SU-DHL-6 (cell line): ENCODE results near the gene COPZ1.

Experiments
- H2AFZ ChIP-seq: fragments of 200-600 bp; sonication (generic); 2 replicates; pipeline ENCODE4 v1.6.1; 2014; ENCODE audit warnings: low read depth, mild to moderate bottlenecking, moderate library complexity, mixed read lengths, antibody characterized with exemption, low read length; ENCODE audit not compliant: severe bottlenecking
- H3F3A ChIP-seq: fragments of 200-600 bp; shearing (Covaris generic); 2 replicates; pipeline ENCODE4 v1.6.0; 2016; ENCODE audit warnings: antibody characterized with exemption, mild to moderate bottlenecking; ENCODE audit not compliant: insufficient read depth
- H3K27ac ChIP-seq: fragments of 200-600 bp; sonication (generic); 2 replicates; pipeline ENCODE4 v1.5.1; 2016; ENCODE audit warnings: low read depth, mild to moderate bottlenecking, low read length, moderate library complexity, mixed read lengths
- H3K27me3 ChIP-seq: fragments of 200-600 bp; sonication (generic), shearing (Covaris generic); 2 replicates; pipeline ENCODE4 v1.6.0; 2014; ENCODE audit warnings: mild to moderate bottlenecking, low read length
- H3K36me3 ChIP-seq: fragments of 200-600 bp; sonication (generic); 2 replicates; pipeline ENCODE4 v1.6.1; 2014; ENCODE audit warnings: mild to moderate bottlenecking, low read length, mixed read lengths
- H3K4me2 ChIP-seq: fragments of 300-600, 200-600 bp; shearing (Covaris generic), sonication (generic); 2 replicates; pipeline ENCODE4 v1.6.0; 2014; ENCODE audit warnings: low read length, low read depth, mild to moderate bottlenecking; ENCODE audit not compliant: poor library complexity, severe bottlenecking
- H3K4me3 ChIP-seq: fragments of 200-600 bp; sonication (generic); 2 replicates; pipeline ENCODE4 v1.5.1; 2014; ENCODE audit warnings: antibody characterized with exemption, low read length, mild to moderate bottlenecking, mixed read lengths; ENCODE audit not compliant: insufficient read depth, poor library complexity, severe bottlenecking
- H3K79me2 ChIP-seq: fragments of 200-600 bp; sonication (generic); 2 replicates; pipeline ENCODE4 v1.6.1; 2014; ENCODE audit warnings: mild to moderate bottlenecking, low read length, moderate library complexity; ENCODE audit not compliant: insufficient read depth
- H3K9ac ChIP-seq: fragments of 200-600 bp; sonication (generic); 2 replicates; pipeline ENCODE4 v1.7.0; 2014; ENCODE audit warnings: mild to moderate bottlenecking, low read length
- H3K9me2 ChIP-seq: fragments of 200-600 bp; sonication (generic); replicated peaks from 2 replicates; pipeline ENCODE4 v1.6.1; 2014; ENCODE audit warnings: low read length; ENCODE audit not compliant: insufficient read depth
- H3K9me3 ChIP-seq: fragments of 200-600 bp; sonication (generic); 2 replicates; pipeline ENCODE4 v1.6.1; 2014; ENCODE audit warnings: low read length, mixed read lengths; ENCODE audit not compliant: insufficient read depth
- H4K20me1 ChIP-seq: fragments of 200-600 bp; sonication (generic); 2 replicates; pipeline ENCODE4 v1.6.1; 2014; ENCODE audit warnings: low read depth, mild to moderate bottlenecking, antibody characterized with exemption, low read length, moderate library complexity, mixed read lengths
- CTCF ChIP-seq: fragments of 200-600 bp; sonication (generic); IDR thresholded peaks from one replicate; pipeline ENCODE4 v1.5.1; 2017; ENCODE audit warnings: antibody characterized with exemption, mild to moderate bottlenecking, low read length, moderate library complexity; ENCODE audit not compliant: insufficient read depth, poor library complexity, severe bottlenecking
- EZH2phosphoT487 ChIP-seq: fragments of 200-600 bp; sonication (generic), shearing (Covaris generic); conservative IDR thresholded peaks from 2 replicates; pipeline ENCODE4 v1.6.1; 2018; ENCODE audit warnings: mild to moderate bottlenecking, antibody characterized with exemption, low read length, moderate library complexity, mixed read lengths

COPZ1 gene

GRCh38 chr12:54300225-54300731 is 24.7 kb upstream of the COPZ1 start:
- TF ChIP-seq CTCF (no peak), EZH2phosphoT487 (no peak)
- Histone ChIP-seq H3K36me3 (no peaks in the 10 kb centered on the region), H3K9me2 (no peaks in the 10 kb centered on the region), H3K9me3 (no peaks in the 10 kb centered on the region), H3K9ac (no peak overlapping the region), H3F3A (no peaks in the 10 kb centered on the region), H2AFZ (no peak overlapping the region), H3K27ac (no peak overlapping the region), H4K20me1 (no peaks in the 10 kb centered on the region), H3K27me3 (no peaks in the 10 kb centered on the region), H3K4me3 (no peak overlapping the region), H3K79me2 (no peaks in the 10 kb centered on the region), H3K4me2 (no peak overlapping the region)

- Histone ChIP-seq H3K36me3 (no peaks in the 10 kb centered on the region), H3K4me2 (no peak within 1 kb of the TSS), H3K27me3 (no peaks in the 10 kb centered on the region), H3K9me2 (no peaks in the 10 kb centered on the region), H4K20me1 (no peaks in the 10 kb centered on the region), H2AFZ (no peak within 1 kb of the TSS), H3K9ac (no peak within 1 kb of the TSS), H3K9me3 (no peaks in the 10 kb centered on the region), H3K4me3 (no peak within 1 kb of the TSS), H3K27ac (no peak within 1 kb of the TSS), H3F3A (no peaks in the 10 kb centered on the region), H3K79me2 (no peaks in the 10 kb centered on the region)
- TF ChIP-seq CTCF, result no peak
- no peak for TF ChIP-seq EZH2phosphoT487
Observed at GRCh38 chr12:54300732-54301427, 24.1 kb upstream of the COPZ1 start, which contains the start of gene NFE2. TSS of gene NFE2 (minus strand) at chr12:54301015. CDS start at chr12:54295248, 5,767 bp downstream.

- Histone ChIP-seq H4K20me1 (no peaks in the 10 kb centered on the region), H3K9me3 (no peaks in the 10 kb centered on the region), H2AFZ (no peak overlapping the region), H3K36me3 (no peaks in the 10 kb centered on the region), H3K79me2 (no peaks in the 10 kb centered on the region), H3K9ac (no peak overlapping the region), H3K27me3 (no peaks in the 10 kb centered on the region), H3K4me2 (no peak overlapping the region), H3K9me2 (no peaks in the 10 kb centered on the region), H3K27ac (no peak overlapping the region), H3F3A (no peaks in the 10 kb centered on the region), H3K4me3 (no peak overlapping the region)
- TF ChIP-seq EZH2phosphoT487 (no peak), CTCF (no peak)
Observed at GRCh38 chr12:54301428-54302048, 23.4 kb upstream of the COPZ1 start.
